ENCODE measurements around the gene SLC2A3.
"Not testable (repeated sequence)": the region's sequence is repeated elsewhere in the genome, so short reads cannot be mapped to it uniquely, and the experiment has no call there.

DNA sequence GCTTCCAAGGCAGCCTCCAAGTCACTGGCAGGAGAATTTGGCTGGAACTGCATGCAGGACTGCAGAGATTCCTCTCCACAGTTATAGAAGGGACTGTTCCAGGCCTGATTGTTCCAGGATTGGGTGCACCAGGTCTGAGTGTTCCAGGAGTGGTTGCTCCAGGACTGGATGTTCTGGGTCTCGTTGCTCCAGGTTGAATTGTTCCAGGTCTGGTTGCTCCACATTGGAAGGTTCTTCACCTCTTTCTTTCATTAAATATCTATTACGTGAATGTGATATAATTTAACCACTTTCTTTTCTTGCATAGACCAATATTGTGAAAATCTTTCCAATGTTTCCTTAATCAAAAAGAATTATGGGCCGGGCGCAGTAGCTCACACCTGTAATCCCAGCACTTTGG, 39.3 kb downstream of the SLC2A3 start:
- TF ChIP-seq, protein P1, sequence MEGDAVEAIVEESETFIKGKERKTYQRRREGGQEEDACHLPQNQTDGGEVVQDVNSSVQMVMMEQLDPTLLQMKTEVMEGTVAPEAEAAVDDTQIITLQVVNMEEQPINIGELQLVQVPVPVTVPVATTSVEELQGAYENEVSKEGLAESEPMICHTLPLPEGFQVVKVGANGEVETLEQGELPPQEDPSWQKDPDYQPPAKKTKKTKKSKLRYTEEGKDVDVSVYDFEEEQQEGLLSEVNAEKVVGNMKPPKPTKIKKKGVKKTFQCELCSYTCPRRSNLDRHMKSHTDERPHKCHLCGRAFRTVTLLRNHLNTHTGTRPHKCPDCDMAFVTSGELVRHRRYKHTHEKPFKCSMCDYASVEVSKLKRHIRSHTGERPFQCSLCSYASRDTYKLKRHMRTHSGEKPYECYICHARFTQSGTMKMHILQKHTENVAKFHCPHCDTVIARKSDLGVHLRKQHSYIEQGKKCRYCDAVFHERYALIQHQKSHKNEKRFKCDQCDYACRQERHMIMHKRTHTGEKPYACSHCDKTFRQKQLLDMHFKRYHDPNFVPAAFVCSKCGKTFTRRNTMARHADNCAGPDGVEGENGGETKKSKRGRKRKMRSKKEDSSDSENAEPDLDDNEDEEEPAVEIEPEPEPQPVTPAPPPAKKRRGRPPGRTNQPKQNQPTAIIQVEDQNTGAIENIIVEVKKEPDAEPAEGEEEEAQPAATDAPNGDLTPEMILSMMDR (IDR thresholded peaks at IDR 0.05), result not testable (repeated sequence)
- not testable (repeated sequence) for TF ChIP-seq EZH2, EZH2phosphoT487 (IDR thresholded peaks at IDR 0.05)

Measured in neural progenitor cell (in vitro differentiated cells).